Loucy (cell line): ENCODE data around the gene KCNQ5.

ENCODE experiments used
- H2AFZ ChIP-seq: fragments of 200-600 bp; sonication (generic); 2 replicates; pipeline ENCODE4 v1.6.0; 2016; ENCODE audit warnings: antibody characterized with exemption, mild to moderate bottlenecking, low read length, moderate library complexity
- H3F3A ChIP-seq: fragments of 200-600 bp; 2 replicates; pipeline ENCODE4 v1.6.0; 2016; ENCODE audit warnings: antibody characterized with exemption, low read depth, mild to moderate bottlenecking
- H3K27me3 ChIP-seq: fragments of 200-600 bp; sonication (generic); 2 replicates; pipeline ENCODE4 v1.6.1; 2014; ENCODE audit warnings: low read length, mild to moderate bottlenecking; ENCODE audit not compliant: insufficient read depth, poor library complexity, severe bottlenecking
- H3K36me3 ChIP-seq: fragments of 200-600 bp; sonication (generic); 2 replicates; pipeline ENCODE4 v1.6.1; 2016; ENCODE audit warnings: low read length; ENCODE audit not compliant: insufficient read depth
- H3K4me1 ChIP-seq: fragments of 200-600 bp; sonication (generic); 2 replicates; pipeline ENCODE4 v1.5.1; 2014; ENCODE audit warnings: low read length, mild to moderate bottlenecking; ENCODE audit not compliant: insufficient read depth, poor library complexity, severe bottlenecking
- H3K4me2 ChIP-seq: fragments of 200-600 bp; sonication (generic); 2 replicates; pipeline ENCODE4 v1.6.0; 2014; ENCODE audit warnings: antibody characterized with exemption, low read length, low read depth, mild to moderate bottlenecking; ENCODE audit not compliant: poor library complexity, severe bottlenecking
- H3K4me3 ChIP-seq: fragments of 200-600 bp; sonication (generic); 2 replicates; pipeline ENCODE4 v1.5.1; 2014; ENCODE audit warnings: low read length, mild to moderate bottlenecking, mixed read lengths; ENCODE audit not compliant: poor library complexity, severe bottlenecking
- H3K79me2 ChIP-seq: fragments of 200-600 bp; sonication (generic); 2 replicates; pipeline ENCODE4 v1.6.1; 2014; ENCODE audit warnings: low read length; ENCODE audit not compliant: insufficient read depth
- H3K9ac ChIP-seq: fragments of 200-600 bp; sonication (generic); 2 replicates; pipeline ENCODE4 v1.6.0; 2014; ENCODE audit warnings: mild to moderate bottlenecking, low read depth, low read length, moderate library complexity; ENCODE audit not compliant: poor library complexity, severe bottlenecking
- H3K9me2 ChIP-seq: fragments of 200-600 bp; sonication (generic); replicated peaks from 2 replicates; pipeline ENCODE4 v1.6.1; 2016; ENCODE audit warnings: low read depth, low read length, mixed read lengths
- H3K9me3 ChIP-seq: fragments of 200-600 bp; sonication (generic); 2 replicates; pipeline ENCODE4 v1.6.1; 2014; ENCODE audit warnings: mild to moderate bottlenecking, antibody characterized with exemption, low read length, low read depth; ENCODE audit not compliant: insufficient read depth
- H4K20me1 ChIP-seq: fragments of 200-600 bp; sonication (generic); 2 replicates; pipeline ENCODE4 v1.6.0; 2014; ENCODE audit warnings: antibody characterized with exemption, low read length, mild to moderate bottlenecking; ENCODE audit not compliant: insufficient read depth, poor library complexity, severe bottlenecking
- CTCF ChIP-seq: fragments of 200-600 bp; sonication (generic); conservative IDR thresholded peaks from 2 replicates; pipeline ENCODE4 v1.5.1; 2014; ENCODE audit warnings: mild to moderate bottlenecking, antibody characterized with exemption, low read length
- EZH2phosphoT487 ChIP-seq: fragments of 200-600 bp; IDR thresholded peaks from 2 replicates; pipeline ENCODE4 v1.6.1; 2018; ENCODE audit warnings: antibody characterized with exemption, mild to moderate bottlenecking, moderate library complexity, borderline replicate concordance

KCNQ5 gene

GRCh38 chr6:72952808-72953630, 331.2 kb downstream of the KCNQ5 start:
- no peaks in the 10 kb centered on the region for H3K79me2 ChIP-seq
- TF ChIP-seq CTCF, result no peak
- no peak for TF ChIP-seq EZH2phosphoT487
- no peak overlapping the region for H2AFZ ChIP-seq

GRCh38 chr6:72953971-72954381, 332.1 kb downstream of the KCNQ5 start:
- Histone ChIP-seq H3K9me3 (no peaks in the 10 kb centered on the region), H2AFZ (no peak overlapping the region), H3K36me3 (no peaks in the 10 kb centered on the region), H3K79me2 (no peaks in the 10 kb centered on the region), H3K9me2 (no peaks in the 10 kb centered on the region), H3K4me2 (no peak overlapping the region), H3K4me3 (no peak overlapping the region), H3F3A (no peaks in the 10 kb centered on the region), H3K9ac (no peak overlapping the region), H3K27me3 (no peaks in the 10 kb centered on the region), H3K4me1 (no peaks in the 10 kb centered on the region), H4K20me1 (no peaks in the 10 kb centered on the region)
- TF ChIP-seq EZH2phosphoT487, result no peak
- no peak for TF ChIP-seq CTCF

More at GRCh38 chr6:72952808-72953630, 331.2 kb downstream of the KCNQ5 start:
- H3K9me2 ChIP-seq, result no peaks in the 10 kb centered on the region
- H3K27me3 ChIP-seq, result no peaks in the 10 kb centered on the region
- H3K4me2 ChIP-seq, result no peak overlapping the region
- no peaks in the 10 kb centered on the region for H3K4me1 ChIP-seq
- H3K4me3 ChIP-seq, result no peak overlapping the region
- H3K36me3 ChIP-seq, result no peaks in the 10 kb centered on the region
- H4K20me1 ChIP-seq, result no peaks in the 10 kb centered on the region
- H3K9ac ChIP-seq, result no peak overlapping the region
- no peaks in the 10 kb centered on the region for H3F3A ChIP-seq
- no peaks in the 10 kb centered on the region for H3K9me3 ChIP-seq

GRCh38 chr6:72954716-72955115, 332.9 kb downstream of the KCNQ5 start:
- H3K27me3 ChIP-seq, result no peaks in the 10 kb centered on the region
- H3K4me3 ChIP-seq, result no peak overlapping the region
- no peaks in the 10 kb centered on the region for H3K4me1 ChIP-seq
- no peak overlapping the region for H2AFZ ChIP-seq
- H3K9me3 ChIP-seq, result no peaks in the 10 kb centered on the region
- H3K36me3 ChIP-seq, result no peaks in the 10 kb centered on the region
- no peak for TF ChIP-seq EZH2phosphoT487
- no peak for TF ChIP-seq CTCF
- no peaks in the 10 kb centered on the region for H3F3A ChIP-seq
- no peak overlapping the region for H3K4me2 ChIP-seq
- H3K79me2 ChIP-seq, result no peaks in the 10 kb centered on the region
- no peak overlapping the region for H3K9ac ChIP-seq
- no peaks in the 10 kb centered on the region for H4K20me1 ChIP-seq
- no peaks in the 10 kb centered on the region for H3K9me2 ChIP-seq
